ENCODE measurements around the gene MAS1.
A peak's percentile ranks its signal among the peaks of the same experiment; 100 is the strongest.
"Not testable (repeated sequence)": the region's sequence is repeated elsewhere in the genome, so short reads cannot be mapped to it uniquely, and the experiment has no call there.

Gene MAS1

GRCh38 chr6:159860482-159860881, 30.3 kb upstream of the MAS1 start:
- no peak overlapping the region for H3K27ac ChIP-seq
- TF ChIP-seq ZFX (IDR thresholded peaks at IDR 0.05) (no peak), CTCF (conservative IDR thresholded peaks at IDR 0.05) (no peak)

GRCh38 chr6:159862103-159862502, 28.7 kb upstream of the MAS1 start:
- no peak for TF ChIP-seq CTCF (conservative IDR thresholded peaks at IDR 0.05)
- TF ChIP-seq ZFX (IDR thresholded peaks at IDR 0.05), result no peak
- H3K27ac ChIP-seq, result no peak overlapping the region

GRCh38 chr6:159863341-159863740, 27.4 kb upstream of the MAS1 start:
- peak; percentile 49 for TF ChIP-seq CTCF (conservative IDR thresholded peaks at IDR 0.05)
- not testable (repeated sequence) for H3K27ac ChIP-seq

GRCh38 chr6:159865226-159865920, 25.4 kb upstream of the MAS1 start:
- TF ChIP-seq CTCF (conservative IDR thresholded peaks at IDR 0.05) (no peak), ZFX (IDR thresholded peaks at IDR 0.05) (no peak)
- H3K27ac ChIP-seq, result no peak overlapping the region

- TF ChIP-seq CTCF (conservative IDR thresholded peaks at IDR 0.05) (no peak), ZFX (IDR thresholded peaks at IDR 0.05) (no peak)
- H3K27ac ChIP-seq, result no peak overlapping the region
Observed at GRCh38 chr6:159866286-159867247, 24.2 kb upstream of the MAS1 start.

- H3K27ac ChIP-seq, result no peak overlapping the region
- TF ChIP-seq ZFX (IDR thresholded peaks at IDR 0.05) (no peak), CTCF (conservative IDR thresholded peaks at IDR 0.05) (no peak)
Observed at GRCh38 chr6:159871241-159871640, 19.5 kb upstream of the MAS1 start.

- TF ChIP-seq ZFX (IDR thresholded peaks at IDR 0.05) (no peak), CTCF (conservative IDR thresholded peaks at IDR 0.05) (no peak)
- no peak overlapping the region for H3K27ac ChIP-seq
Observed at GRCh38 chr6:159871906-159872305, 18.9 kb upstream of the MAS1 start.
